SK-N-DZ (cell line): ENCODE measurements around the gene LGI2.

ENCODE experiments used
- DNase-seq: peaks from one replicate; pipeline ENCODE4 v3.0.0-alpha.2; 2015; ENCODE audit warnings: low spot score

The LGI2 gene

GRCh38 chr4:24966076-24966475 lies 64.7 kb downstream of the LGI2 start:
- DNase-seq = no peak

- DNase-seq = no peak
These were observed 65.1 kb downstream of the LGI2 start for GRCh38 chr4:24965627-24966026.

- no peak for DNase-seq
These were observed 67.5 kb downstream of the LGI2 start for GRCh38 chr4:24963277-24963676.

GRCh38 chr4:24957886-24958285 lies 72.9 kb downstream of the LGI2 start:
- DNase-seq = no peak

- no peak for DNase-seq
These were observed 74.0 kb downstream of the LGI2 start for GRCh38 chr4:24956763-24957162.

GRCh38 chr4:24956091-24956490 lies 74.7 kb downstream of the LGI2 start:
- DNase-seq = no peak

GRCh38 chr4:24952667-24953066 lies 78.1 kb downstream of the LGI2 start:
- no peak for DNase-seq

- no peak for DNase-seq
These were observed 80.8 kb downstream of the LGI2 start for GRCh38 chr4:24949970-24950369.
